Muscle of leg (tissue), 11 donors: Measurements from ENCODE around the gene MGLL. TPM values are rescaled to one million over a fixed set of nuclear protein-coding genes. Genes with fewer than 3 reads are reported as not detected.

ENCODE experiments used
- DNase-seq: peaks from one replicate; pipeline ENCODE4 v3.0.0; 2013
- H3K27ac ChIP-seq: one replicate; pipeline ENCODE4 v1.5.1; 2013; ENCODE audit warnings: mild to moderate bottlenecking, low read length, control low read depth
- H3K27me3 ChIP-seq: one replicate; pipeline ENCODE4 v1.6.1; 2013; ENCODE audit warnings: low read length; ENCODE audit not compliant: control insufficient read depth, insufficient read depth
- H3K36me3 ChIP-seq: one replicate; pipeline ENCODE4 v1.6.1; 2013; ENCODE audit warnings: low read length; ENCODE audit not compliant: control insufficient read depth, insufficient read depth
- H3K4me1 ChIP-seq: one replicate; pipeline ENCODE4 v1.6.1; 2013; ENCODE audit warnings: low read length; ENCODE audit not compliant: control insufficient read depth, insufficient read depth
- H3K4me3 ChIP-seq: one replicate; pipeline ENCODE4 v1.5.1; 2013; ENCODE audit warnings: low read length, control low read depth
- H3K9me3 ChIP-seq: replicated peaks from 2 replicates; pipeline ENCODE4 v1.6.1; 2013; ENCODE audit warnings: low read depth, low read length; ENCODE audit not compliant: control insufficient read depth
- WGBS: methylation state at CpG from one replicate; pipeline ENCODE4 v1.1.5; 2013; ENCODE audit warnings: missing lambda C conversion rate; ENCODE audit not compliant: insufficient coverage; 5-methylcytosine and 5-hydroxymethylcytosine counted together
- polyA plus RNA-seq, 8 donors: library from polyadenylated mRNA; unstranded; fragments of 120-200 nt; gene quantifications; one replicate each; pipeline versions ENCODE4 v1.2.1 to v1.2.3, GENCODE V29; 2013; ENCODE audit warnings: inconsistent platforms in 1 of 8, low replicate concordance in 1 of 8; ENCODE audit not compliant: insufficient read length in 8 of 8, insufficient read depth in 1 of 8
- total RNA-seq: library from RNA; stranded (reverse); fragments of 120-200 nt; gene quantifications from one replicate; pipeline ENCODE4 v1.2.4, GENCODE V29; 2013

Gene MGLL
- total and polyA plus RNA-seq, 9 donors: 18.1 to 25.7 (median 22.3) TPM

- Histone ChIP-seq H3K27ac (no peak overlapping the region), H3K27me3 (no peaks in the 10 kb centered on the region), H3K9me3 (peaks cover 2% of the 10 kb centered on the region), H3K36me3 (peaks cover 17% of the 10 kb centered on the region), H3K4me3 (no peak overlapping the region), H3K4me1 (peaks cover 46% of the 10 kb centered on the region)
- WGBS: 69% methylated on average over 2 of the region's 3 CpGs
- no peak for DNase-seq
These were observed 103.4 kb downstream of the MGLL start for GRCh38 chr3:127718916-127719290.

GRCh38 chr3:127718245-127718915 lies 103.9 kb downstream of the MGLL start:
- Histone ChIP-seq H3K36me3 (peaks cover 15% of the 10 kb centered on the region), H3K9me3 (no peaks in the 10 kb centered on the region), H3K27me3 (no peaks in the 10 kb centered on the region), H3K4me1 (peaks cover 50% of the 10 kb centered on the region), H3K4me3 (no peak overlapping the region), H3K27ac (no peak overlapping the region)
- no CpG with 5 or more reads among the region's 7 CpGs for WGBS
- DNase-seq: no peak

- DNase-seq: peak; percentile 50
- peaks cover 50% of the 10 kb centered on the region for H3K4me1 ChIP-seq
These were observed 104.7 kb downstream of the MGLL start for GRCh38 chr3:127717357-127718244.

GRCh38 chr3:127716384-127716783 lies 105.9 kb downstream of the MGLL start:
- Histone ChIP-seq H3K9me3 (no peaks in the 10 kb centered on the region), H3K36me3 (peaks cover 17% of the 10 kb centered on the region), H3K4me3 (no peak overlapping the region), H3K27me3 (no peaks in the 10 kb centered on the region), H3K4me1 (peaks cover 50% of the 10 kb centered on the region), H3K27ac (no peak overlapping the region)
- no peak for DNase-seq
- 94% methylated on average over 5 of the region's 6 CpGs for WGBS

More at GRCh38 chr3:127717357-127718244, 104.7 kb downstream of the MGLL start:
- peaks cover 17% of the 10 kb centered on the region for H3K36me3 ChIP-seq
- no peaks in the 10 kb centered on the region for H3K27me3 ChIP-seq
- no peak overlapping the region for H3K4me3 ChIP-seq
- whole genome bisulfite sequencing: 55% methylated on average over 7 of the region's 14 CpGs
- H3K27ac ChIP-seq: no peak overlapping the region
- no peaks in the 10 kb centered on the region for H3K9me3 ChIP-seq

- Histone ChIP-seq H3K27ac (peak overlapping the region; percentile 8), H3K4me1 (peaks cover 53% of the 10 kb centered on the region), H3K36me3 (peaks cover 11% of the 10 kb centered on the region), H3K4me3 (no peak overlapping the region), H3K27me3 (no peaks in the 10 kb centered on the region), H3K9me3 (no peaks in the 10 kb centered on the region)
- DNase-seq: no peak
- 69% methylated on average over 6 of the region's 8 CpGs for WGBS
These were observed 106.8 kb downstream of the MGLL start for GRCh38 chr3:127715532-127715931.

GRCh38 chr3:127714866-127715265 lies 107.4 kb downstream of the MGLL start:
- DNase-seq: no peak
- no peak overlapping the region for H3K4me3 ChIP-seq
- peaks cover 55% of the 10 kb centered on the region for H3K4me1 ChIP-seq
- peaks cover 12% of the 10 kb centered on the region for H3K36me3 ChIP-seq
- H3K27me3 ChIP-seq: no peaks in the 10 kb centered on the region
- 97% methylated on average over 5 of the region's 5 CpGs for WGBS
- no peaks in the 10 kb centered on the region for H3K9me3 ChIP-seq
- H3K27ac ChIP-seq: peak overlapping the region; percentile 55

- H3K9me3 ChIP-seq: no peaks in the 10 kb centered on the region
- peaks cover 55% of the 10 kb centered on the region for H3K4me1 ChIP-seq
- peak overlapping the region; percentile 82 for H3K27ac ChIP-seq
These were observed 108.2 kb downstream of the MGLL start for GRCh38 chr3:127714125-127714571.

GRCh38 chr3:127712881-127713771 lies 109.2 kb downstream of the MGLL start:
- 62% methylated on average over 5 of the region's 9 CpGs for WGBS
- no peaks in the 10 kb centered on the region for H3K27me3 ChIP-seq
- no peak for DNase-seq
- peaks cover 56% of the 10 kb centered on the region for H3K4me1 ChIP-seq
- H3K27ac ChIP-seq: peak overlapping the region; percentile 82
- no peak overlapping the region for H3K4me3 ChIP-seq
- no peaks in the 10 kb centered on the region for H3K9me3 ChIP-seq
- peaks cover 10% of the 10 kb centered on the region for H3K36me3 ChIP-seq

More at GRCh38 chr3:127714125-127714571, 108.2 kb downstream of the MGLL start:
- no peak overlapping the region for H3K4me3 ChIP-seq
- peaks cover 13% of the 10 kb centered on the region for H3K36me3 ChIP-seq
- H3K27me3 ChIP-seq: no peaks in the 10 kb centered on the region
- peak; percentile 59 for DNase-seq
- WGBS: 72% methylated on average over 7 of the region's 10 CpGs

- DNase-seq: no peak
- H3K4me1 ChIP-seq: peaks cover 55% of the 10 kb centered on the region
- no peaks in the 10 kb centered on the region for H3K9me3 ChIP-seq
- H3K4me3 ChIP-seq: no peak overlapping the region
- no peaks in the 10 kb centered on the region for H3K27me3 ChIP-seq
- peaks cover 10% of the 10 kb centered on the region for H3K36me3 ChIP-seq
- 75% methylated on average over 9 of the region's 9 CpGs for WGBS
- peak overlapping the region; percentile 82 for H3K27ac ChIP-seq
These were observed 109.9 kb downstream of the MGLL start for GRCh38 chr3:127712461-127712860.
